Transverse colon (tissue), 4 donors: ENCODE measurements around the gene ELAPOR2.
"Not testable (repeated sequence)": the region's sequence is repeated elsewhere in the genome, so short reads cannot be mapped to it uniquely, and the experiment has no call there.

ENCODE experiments used
- POLR2AphosphoS5 ChIP-seq, 3 donors: sonication (generic); formaldehyde crosslinking; IDR thresholded peaks; one replicate each; pipeline ENCODE4 v1.6.1; 2016; ENCODE audit warnings: antibody characterized with exemption in 3 of 3
- TF ChIP-seq, protein P1 (sequence below), 5 experiments: fragments of 200-600 bp in 3 of 5; fragments of 450-650 bp in 2 of 5; sonication (generic) in 3 of 5; IDR thresholded peaks; 1 replicate in 2 of 5; 2 replicates in 3 of 5; pipeline ENCODE4 v1.5.1; 2016 to 2017; ENCODE audit warnings: antibody characterized with exemption in 5 of 5, inconsistent platforms in 3 of 5, mild to moderate bottlenecking in 2 of 5, moderate library complexity in 1 of 5

DNA sequence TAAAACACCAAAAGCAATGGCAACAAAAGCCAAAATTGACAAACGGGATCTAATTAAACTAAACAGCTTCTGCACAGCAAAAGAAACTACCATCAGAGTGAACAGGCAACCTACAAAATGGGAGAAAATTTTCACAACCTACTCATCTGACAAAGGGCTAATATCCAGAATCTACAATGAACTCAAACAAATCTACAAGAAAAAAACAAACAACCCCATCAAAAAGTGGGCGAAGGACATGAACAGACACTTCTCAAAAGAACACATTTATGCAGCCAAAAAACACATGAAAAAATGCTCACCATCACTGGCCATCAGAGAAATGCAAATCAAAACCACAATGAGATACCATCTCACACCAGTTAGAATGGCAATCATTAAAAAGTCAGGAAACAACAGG lies 14.7 kb downstream of the ELAPOR2 start:
- TF ChIP-seq POLR2AphosphoS5 (IDR thresholded peaks at IDR 0.05) = not testable (repeated sequence)
- TF ChIP-seq, protein P1, sequence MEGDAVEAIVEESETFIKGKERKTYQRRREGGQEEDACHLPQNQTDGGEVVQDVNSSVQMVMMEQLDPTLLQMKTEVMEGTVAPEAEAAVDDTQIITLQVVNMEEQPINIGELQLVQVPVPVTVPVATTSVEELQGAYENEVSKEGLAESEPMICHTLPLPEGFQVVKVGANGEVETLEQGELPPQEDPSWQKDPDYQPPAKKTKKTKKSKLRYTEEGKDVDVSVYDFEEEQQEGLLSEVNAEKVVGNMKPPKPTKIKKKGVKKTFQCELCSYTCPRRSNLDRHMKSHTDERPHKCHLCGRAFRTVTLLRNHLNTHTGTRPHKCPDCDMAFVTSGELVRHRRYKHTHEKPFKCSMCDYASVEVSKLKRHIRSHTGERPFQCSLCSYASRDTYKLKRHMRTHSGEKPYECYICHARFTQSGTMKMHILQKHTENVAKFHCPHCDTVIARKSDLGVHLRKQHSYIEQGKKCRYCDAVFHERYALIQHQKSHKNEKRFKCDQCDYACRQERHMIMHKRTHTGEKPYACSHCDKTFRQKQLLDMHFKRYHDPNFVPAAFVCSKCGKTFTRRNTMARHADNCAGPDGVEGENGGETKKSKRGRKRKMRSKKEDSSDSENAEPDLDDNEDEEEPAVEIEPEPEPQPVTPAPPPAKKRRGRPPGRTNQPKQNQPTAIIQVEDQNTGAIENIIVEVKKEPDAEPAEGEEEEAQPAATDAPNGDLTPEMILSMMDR (IDR thresholded peaks at IDR 0.05) = not testable (repeated sequence)
